Suprapubic skin (tissue), 4 donors: ENCODE results near the gene SPRED2. TPM values are rescaled to one million over a fixed set of nuclear protein-coding genes. Genes with fewer than 3 reads are reported as not detected.

Experiments used
- DNase-seq, 2 donors: peaks; one replicate each; pipeline ENCODE4 v3.0.0-alpha.2; 2019; ENCODE audit warnings: low spot score in 2 of 2
- H3K27ac ChIP-seq: fragments of 200-600 bp; sonication (generic); one replicate; pipeline ENCODE4 v1.5.1; 2019
- H3K27me3 ChIP-seq: fragments of 200-600 bp; sonication (generic); one replicate; pipeline ENCODE4 v1.5.1; 2019
- H3K36me3 ChIP-seq: fragments of 200-600 bp; sonication (generic); one replicate; pipeline ENCODE4 v1.5.1; 2019
- H3K4me1 ChIP-seq: fragments of 200-600 bp; sonication (generic); one replicate; pipeline ENCODE4 v1.5.1; 2019
- H3K4me3 ChIP-seq: fragments of 200-600 bp; sonication (generic); one replicate; pipeline ENCODE4 v1.5.1; 2019; ENCODE audit warnings: mild to moderate bottlenecking
- H3K9me3 ChIP-seq: fragments of 200-600 bp; sonication (generic); one replicate; pipeline ENCODE4 v1.5.1; 2019
- EP300 ChIP-seq: sonication (generic); formaldehyde crosslinking; IDR thresholded peaks from one replicate; pipeline ENCODE4 v1.6.1; 2017; ENCODE audit warnings: antibody characterized with exemption
- POLR2A ChIP-seq, 2 donors: fragments of 450-650 bp; IDR thresholded peaks; one replicate each; pipeline ENCODE4 v1.6.1; 2017; ENCODE audit warnings: antibody characterized with exemption in 2 of 2, mild to moderate bottlenecking in 2 of 2, moderate library complexity in 2 of 2
- POLR2AphosphoS5 ChIP-seq, 3 donors: sonication (generic); formaldehyde crosslinking; IDR thresholded peaks; one replicate each; pipeline ENCODE4 v1.6.1; 2017; ENCODE audit warnings: antibody characterized with exemption in 3 of 3
- WGBS: methylation state at CpG from one replicate; pipeline ENCODE4 v1.1.5; 2018; 5-methylcytosine and 5-hydroxymethylcytosine counted together
- total RNA-seq, 4 donors: library from RNA; depleted of rRNA; stranded (reverse); fragments of >200 nt; gene quantifications; one replicate each; pipeline ENCODE4 v1.1.0, GENCODE V29; 2016
- TF ChIP-seq, protein P1 (sequence below), 2 donors: fragments of 200-600 bp in 1 of 2; fragments of 450-650 bp in 1 of 2; sonication (generic) in 1 of 2; IDR thresholded peaks; one replicate each; pipeline ENCODE4 v1.5.1; 2016 to 2019; ENCODE audit warnings: antibody characterized with exemption in 2 of 2, mild to moderate bottlenecking in 1 of 2, moderate library complexity in 1 of 2

Gene SPRED2
- total RNA-seq, 4 donors from 2014 or later, result 17.8 to 27.5 (median 18.7) TPM

- no peaks in the 10 kb centered on the region for H3K9me3 ChIP-seq
- H3K4me3 ChIP-seq, result no peak overlapping the region
- no peak for TF ChIP-seq EP300
- TF ChIP-seq POLR2A (IDR thresholded peaks at IDR 0.05), result no peak
- no peak for TF ChIP-seq POLR2AphosphoS5 (IDR thresholded peaks at IDR 0.05)
- TF ChIP-seq, protein P1, sequence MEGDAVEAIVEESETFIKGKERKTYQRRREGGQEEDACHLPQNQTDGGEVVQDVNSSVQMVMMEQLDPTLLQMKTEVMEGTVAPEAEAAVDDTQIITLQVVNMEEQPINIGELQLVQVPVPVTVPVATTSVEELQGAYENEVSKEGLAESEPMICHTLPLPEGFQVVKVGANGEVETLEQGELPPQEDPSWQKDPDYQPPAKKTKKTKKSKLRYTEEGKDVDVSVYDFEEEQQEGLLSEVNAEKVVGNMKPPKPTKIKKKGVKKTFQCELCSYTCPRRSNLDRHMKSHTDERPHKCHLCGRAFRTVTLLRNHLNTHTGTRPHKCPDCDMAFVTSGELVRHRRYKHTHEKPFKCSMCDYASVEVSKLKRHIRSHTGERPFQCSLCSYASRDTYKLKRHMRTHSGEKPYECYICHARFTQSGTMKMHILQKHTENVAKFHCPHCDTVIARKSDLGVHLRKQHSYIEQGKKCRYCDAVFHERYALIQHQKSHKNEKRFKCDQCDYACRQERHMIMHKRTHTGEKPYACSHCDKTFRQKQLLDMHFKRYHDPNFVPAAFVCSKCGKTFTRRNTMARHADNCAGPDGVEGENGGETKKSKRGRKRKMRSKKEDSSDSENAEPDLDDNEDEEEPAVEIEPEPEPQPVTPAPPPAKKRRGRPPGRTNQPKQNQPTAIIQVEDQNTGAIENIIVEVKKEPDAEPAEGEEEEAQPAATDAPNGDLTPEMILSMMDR (IDR thresholded peaks at IDR 0.05), result no peak
- H3K27ac ChIP-seq, result no peak overlapping the region
- H3K36me3 ChIP-seq, result peaks cover 19% of the 10 kb centered on the region
- WGBS, result 80% methylated on average over 5 of the region's 5 CpGs
- no peaks in the 10 kb centered on the region for H3K4me1 ChIP-seq
- DNase-seq, result no peak
- H3K27me3 ChIP-seq, result no peaks in the 10 kb centered on the region
Measured at GRCh38 chr2:65329525-65329924, 102.9 kb downstream of the SPRED2 start.

DNA sequence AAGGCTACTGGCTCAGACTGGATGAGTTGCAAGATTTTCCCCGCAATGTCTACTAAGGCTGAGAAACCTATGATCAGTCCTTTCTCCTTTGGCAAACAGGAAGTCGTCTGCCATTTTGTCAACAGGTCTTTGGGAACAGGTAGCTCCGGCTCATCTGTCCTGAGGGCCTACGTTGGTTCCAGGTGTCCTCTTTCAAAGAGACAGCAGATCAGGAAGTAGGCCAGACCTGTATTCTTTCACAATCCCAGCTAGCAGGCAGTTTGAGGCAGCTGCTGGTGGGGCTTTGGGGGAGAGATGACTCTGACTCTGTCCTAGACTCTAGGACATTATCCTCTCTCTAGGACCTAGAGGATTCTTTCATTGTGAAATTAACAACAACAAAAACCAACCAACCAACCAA lies 106.1 kb downstream of the SPRED2 start:
- Histone ChIP-seq H3K27ac (no peak overlapping the region), H3K9me3 (no peaks in the 10 kb centered on the region), H3K4me1 (no peaks in the 10 kb centered on the region), H3K4me3 (no peak overlapping the region), H3K27me3 (no peaks in the 10 kb centered on the region), H3K36me3 (peaks cover 13% of the 10 kb centered on the region)
- WGBS, result 95% methylated on average over 4 of the region's 4 CpGs
- no peak for TF ChIP-seq EP300
- TF ChIP-seq POLR2A (IDR thresholded peaks at IDR 0.05), result no peak
- TF ChIP-seq, protein P1 (IDR thresholded peaks at IDR 0.05), result no peak
- no peak for TF ChIP-seq POLR2AphosphoS5 (IDR thresholded peaks at IDR 0.05)
- no peak for DNase-seq

GRCh38 chr2:65325066-65325465 lies 107.3 kb downstream of the SPRED2 start:
- no peak overlapping the region for H3K4me3 ChIP-seq
- TF ChIP-seq, protein P1 (IDR thresholded peaks at IDR 0.05), result no peak
- no peak for TF ChIP-seq POLR2A (IDR thresholded peaks at IDR 0.05)
- TF ChIP-seq POLR2AphosphoS5 (IDR thresholded peaks at IDR 0.05), result no peak
- no peak for TF ChIP-seq EP300
- 97% methylated on average over 2 of the region's 2 CpGs for WGBS

GRCh38 chr2:65320946-65321345 lies 111.5 kb downstream of the SPRED2 start:
- Histone ChIP-seq H3K9me3 (no peaks in the 10 kb centered on the region), H3K4me1 (peaks cover 14% of the 10 kb centered on the region), H3K27ac (no peak overlapping the region), H3K36me3 (no peaks in the 10 kb centered on the region), H3K27me3 (no peaks in the 10 kb centered on the region), H3K4me3 (no peak overlapping the region)
- TF ChIP-seq, protein P1 (IDR thresholded peaks at IDR 0.05), result no peak
- TF ChIP-seq POLR2AphosphoS5 (IDR thresholded peaks at IDR 0.05), result no peak
- no peak for TF ChIP-seq POLR2A (IDR thresholded peaks at IDR 0.05)
- no peak for TF ChIP-seq EP300
- DNase-seq, result no peak
- WGBS, result 100% methylated on average over 2 of the region's 2 CpGs

More at GRCh38 chr2:65325066-65325465, 107.3 kb downstream of the SPRED2 start:
- DNase-seq, result no peak
- H3K36me3 ChIP-seq, result peaks cover 6% of the 10 kb centered on the region
- no peaks in the 10 kb centered on the region for H3K9me3 ChIP-seq
- H3K4me1 ChIP-seq, result peaks cover 5% of the 10 kb centered on the region
- no peak overlapping the region for H3K27ac ChIP-seq
- H3K27me3 ChIP-seq, result no peaks in the 10 kb centered on the region

- Histone ChIP-seq H3K27ac (no peak overlapping the region), H3K4me3 (no peak overlapping the region)
Measured at GRCh38 chr2:65320042-65320725, 112.2 kb downstream of the SPRED2 start.

More at GRCh38 chr2:65320042-65320725, 112.2 kb downstream of the SPRED2 start:
- peaks cover 1% of the 10 kb centered on the region for H3K36me3 ChIP-seq
- no peaks in the 10 kb centered on the region for H3K9me3 ChIP-seq
- no peak for DNase-seq
- WGBS, result 72% methylated on average over 9 of the region's 9 CpGs
- no peaks in the 10 kb centered on the region for H3K27me3 ChIP-seq
- H3K4me1 ChIP-seq, result peaks cover 14% of the 10 kb centered on the region
- TF ChIP-seq POLR2AphosphoS5 (IDR thresholded peaks at IDR 0.05) (no peak), POLR2A (IDR thresholded peaks at IDR 0.05) (no peak), EP300 (no peak)
- TF ChIP-seq, protein P1 (IDR thresholded peaks at IDR 0.05), result no peak
